GM12872 (cell line): ENCODE measurements around the gene ISCA2.

ENCODE experiments used
- TF ChIP-seq, protein P1 (sequence below): IDR thresholded peaks from 3 replicates; pipeline ENCODE4 v1.5.1; 2011; ENCODE audit warnings: low read depth, mild to moderate bottlenecking, low read length, moderate library complexity; ENCODE audit not compliant: insufficient read depth

Gene ISCA2

DNA sequence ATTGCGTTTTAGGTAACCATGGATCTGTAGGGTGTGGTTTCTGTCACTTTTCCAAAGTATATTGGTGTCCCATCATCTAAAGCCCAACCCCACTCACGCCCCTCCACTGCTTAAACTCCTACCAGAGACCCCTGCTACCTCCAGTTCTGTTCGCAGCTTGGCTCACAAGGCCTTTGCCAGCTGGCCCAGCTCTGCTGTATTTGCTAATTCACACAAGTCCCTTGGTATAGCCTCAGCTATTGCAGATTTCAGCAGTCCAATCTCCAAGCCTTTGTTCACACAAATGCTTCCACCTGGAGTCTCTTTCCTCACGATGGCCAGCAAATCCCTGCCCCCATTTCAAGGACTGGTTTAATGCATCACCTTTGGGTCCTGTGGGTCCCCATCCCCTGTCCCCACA lies 24.2 kb downstream of the ISCA2 start:
- TF ChIP-seq, protein P1, sequence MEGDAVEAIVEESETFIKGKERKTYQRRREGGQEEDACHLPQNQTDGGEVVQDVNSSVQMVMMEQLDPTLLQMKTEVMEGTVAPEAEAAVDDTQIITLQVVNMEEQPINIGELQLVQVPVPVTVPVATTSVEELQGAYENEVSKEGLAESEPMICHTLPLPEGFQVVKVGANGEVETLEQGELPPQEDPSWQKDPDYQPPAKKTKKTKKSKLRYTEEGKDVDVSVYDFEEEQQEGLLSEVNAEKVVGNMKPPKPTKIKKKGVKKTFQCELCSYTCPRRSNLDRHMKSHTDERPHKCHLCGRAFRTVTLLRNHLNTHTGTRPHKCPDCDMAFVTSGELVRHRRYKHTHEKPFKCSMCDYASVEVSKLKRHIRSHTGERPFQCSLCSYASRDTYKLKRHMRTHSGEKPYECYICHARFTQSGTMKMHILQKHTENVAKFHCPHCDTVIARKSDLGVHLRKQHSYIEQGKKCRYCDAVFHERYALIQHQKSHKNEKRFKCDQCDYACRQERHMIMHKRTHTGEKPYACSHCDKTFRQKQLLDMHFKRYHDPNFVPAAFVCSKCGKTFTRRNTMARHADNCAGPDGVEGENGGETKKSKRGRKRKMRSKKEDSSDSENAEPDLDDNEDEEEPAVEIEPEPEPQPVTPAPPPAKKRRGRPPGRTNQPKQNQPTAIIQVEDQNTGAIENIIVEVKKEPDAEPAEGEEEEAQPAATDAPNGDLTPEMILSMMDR, result no peak

GRCh38 chr14:74518221-74518620 lies 24.7 kb downstream of the ISCA2 start:
- TF ChIP-seq, protein P1, result no peak

DNA sequence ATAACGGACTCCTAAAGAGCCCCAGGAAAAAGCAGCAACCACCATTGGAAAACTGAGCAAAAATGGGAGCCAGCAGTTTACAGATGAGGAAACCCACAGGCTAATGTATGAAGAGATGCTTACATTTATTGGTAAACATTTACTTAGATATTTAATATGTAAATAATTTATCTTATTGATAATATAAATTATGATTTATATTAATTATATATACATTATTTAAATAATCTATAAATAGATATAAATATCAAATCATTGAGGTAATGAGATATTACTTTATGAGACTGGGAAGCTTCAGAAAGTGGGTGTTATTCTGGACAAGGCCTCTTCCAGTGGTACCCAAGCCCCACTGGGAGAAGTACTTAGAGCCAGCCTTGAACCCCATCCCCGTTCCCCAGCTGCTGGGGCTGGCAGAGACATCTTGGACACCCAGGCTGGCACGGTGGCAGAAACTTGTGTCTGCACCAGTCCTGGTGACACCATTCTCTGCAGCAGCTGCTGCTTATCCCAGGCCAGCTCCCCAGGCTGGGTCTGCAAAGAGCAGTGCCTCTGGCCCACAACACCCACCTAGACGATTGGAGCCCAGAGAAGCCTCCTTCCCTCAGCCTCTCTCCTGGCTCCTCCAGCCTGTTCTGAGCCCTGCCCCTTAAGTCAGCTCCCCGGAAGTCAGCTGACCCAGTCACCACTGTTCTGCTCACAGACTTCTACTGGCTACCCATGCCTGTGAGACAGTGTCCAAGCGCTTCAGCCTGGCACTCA lies 25.9 kb downstream of the ISCA2 start:
- TF ChIP-seq, protein P1, result no peak

- TF ChIP-seq, protein P1, result no peak
Measured at GRCh38 chr14:74521756-74522155, 28.2 kb downstream of the ISCA2 start.

- TF ChIP-seq, protein P1, result no peak
Measured at GRCh38 chr14:74522740-74523139, 29.2 kb downstream of the ISCA2 start.

DNA sequence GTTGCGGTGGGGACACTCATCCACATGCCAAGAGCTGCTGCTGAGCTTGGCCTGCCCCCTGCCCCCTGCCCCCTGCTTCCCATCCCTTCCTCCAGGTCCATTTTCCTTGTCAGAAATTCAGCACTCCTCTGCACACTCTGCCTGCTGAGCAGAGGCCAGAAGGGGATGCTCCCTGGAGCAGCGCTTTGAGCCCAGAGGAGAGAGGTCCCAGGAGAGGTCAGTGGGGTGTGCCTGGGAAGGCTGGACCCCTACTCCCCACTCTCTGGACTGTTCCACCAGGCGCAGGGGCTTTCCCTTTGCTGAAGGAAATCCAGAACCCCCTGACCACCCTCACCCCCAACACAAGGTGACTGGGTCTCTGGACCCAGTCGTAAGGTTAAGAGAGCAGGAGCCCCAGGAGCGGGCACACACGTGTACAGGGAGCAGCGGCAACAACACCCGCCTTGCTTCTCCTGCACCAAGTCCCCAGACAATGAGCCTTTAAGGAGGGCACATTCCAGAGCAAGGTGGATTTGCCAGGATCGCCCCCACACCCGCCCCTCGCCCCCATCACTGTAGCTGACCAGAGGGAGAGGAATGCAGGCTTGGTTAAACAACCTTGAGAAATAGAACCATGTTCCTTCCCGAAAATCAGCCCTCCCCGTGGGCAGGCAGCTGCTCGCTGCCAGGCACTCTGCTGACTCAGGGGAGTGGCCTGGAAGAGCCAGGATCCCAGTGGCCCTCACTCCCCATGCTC lies 30.7 kb downstream of the ISCA2 start:
- TF ChIP-seq, protein P1, result no peak

GRCh38 chr14:74524812-74525135 lies 31.2 kb downstream of the ISCA2 start:
- TF ChIP-seq, protein P1, result no peak
